Superior temporal gyrus (tissue), 1 donor: ENCODE results near the gene FDXACB1.

Source experiments
- DNase-seq: peaks from one replicate; pipeline ENCODE4 v3.0.0-alpha.2; 2016; ENCODE audit errors: extremely low spot score

FDXACB1 gene, protein sequence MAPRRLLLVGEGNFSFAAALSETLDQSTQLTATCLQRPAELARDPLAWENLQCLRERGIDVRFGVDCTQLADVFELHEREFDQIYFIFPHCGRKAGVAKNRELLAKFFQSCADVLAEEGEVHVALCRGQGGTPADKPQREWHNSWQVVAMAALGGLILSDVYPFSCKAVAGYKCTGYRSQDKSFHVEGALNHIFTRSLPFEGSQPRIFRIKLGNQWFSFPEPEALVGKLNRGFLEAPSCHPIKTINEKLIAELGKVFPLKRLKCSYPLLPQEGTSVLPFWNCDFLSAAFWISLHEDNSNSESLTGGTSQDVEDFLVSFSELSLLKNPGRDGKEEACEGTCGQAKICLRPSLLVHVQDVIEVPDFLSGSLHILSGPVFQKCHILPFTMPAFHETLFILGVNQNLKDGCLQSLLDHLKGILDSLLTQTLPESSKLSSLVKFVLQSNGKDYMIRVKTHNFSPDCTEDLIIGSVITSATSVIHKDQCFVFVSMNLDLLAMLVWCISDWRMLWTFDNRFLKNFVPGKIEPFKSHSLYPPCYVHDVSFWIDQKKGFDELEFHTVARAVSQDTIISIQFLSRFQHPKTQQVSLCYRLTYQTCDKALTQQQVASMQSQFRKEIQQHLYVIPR

DNA sequence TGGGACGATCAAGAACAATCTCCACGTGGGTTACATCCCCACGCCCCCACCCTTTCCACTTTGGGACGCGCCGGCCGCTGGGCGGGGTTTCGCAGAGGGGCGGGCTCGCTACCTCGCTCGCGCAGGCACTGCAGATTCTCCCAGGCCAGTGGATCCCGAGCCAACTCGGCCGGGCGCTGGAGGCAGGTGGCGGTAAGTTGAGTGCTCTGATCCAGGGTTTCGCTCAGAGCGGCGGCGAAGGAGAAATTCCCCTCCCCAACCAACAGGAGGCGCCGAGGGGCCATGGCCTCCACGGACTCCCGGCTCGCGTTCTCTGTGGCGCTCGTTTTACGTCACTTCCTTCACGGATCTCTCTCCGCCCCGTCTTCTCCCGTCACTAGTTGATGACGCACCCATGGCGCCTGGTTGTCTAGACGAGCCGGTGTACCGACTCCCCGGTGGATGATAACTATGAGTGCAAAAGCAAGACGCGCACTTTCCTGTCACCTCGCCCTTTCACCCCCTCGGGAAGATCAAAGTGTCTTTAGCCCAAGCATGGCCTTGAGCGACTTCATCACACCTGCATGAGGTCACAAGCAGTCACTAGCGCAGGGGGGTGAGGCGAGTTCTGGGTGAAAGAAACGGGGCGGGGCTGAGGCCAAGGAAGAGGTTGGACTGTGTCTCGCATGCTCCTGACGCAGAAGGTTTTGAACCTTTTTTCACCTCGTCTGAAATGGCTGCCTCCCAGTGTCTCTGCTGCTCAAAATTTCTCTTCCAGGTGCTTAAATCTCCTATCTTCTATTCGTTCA is at the start of gene FDXACB1, which contains the start of gene CFAP68:
Gene FDXACB1 (minus strand): TSS at position 317 of the 788 bp plus-strand sequence. CDS start 33 bp downstream, at position 284.
Gene CFAP68 (plus strand): TSS at position 693 of the 788 bp plus-strand sequence. CDS start 20 bp downstream, at position 713.
- peak; percentile 99 for DNase-seq

DNA sequence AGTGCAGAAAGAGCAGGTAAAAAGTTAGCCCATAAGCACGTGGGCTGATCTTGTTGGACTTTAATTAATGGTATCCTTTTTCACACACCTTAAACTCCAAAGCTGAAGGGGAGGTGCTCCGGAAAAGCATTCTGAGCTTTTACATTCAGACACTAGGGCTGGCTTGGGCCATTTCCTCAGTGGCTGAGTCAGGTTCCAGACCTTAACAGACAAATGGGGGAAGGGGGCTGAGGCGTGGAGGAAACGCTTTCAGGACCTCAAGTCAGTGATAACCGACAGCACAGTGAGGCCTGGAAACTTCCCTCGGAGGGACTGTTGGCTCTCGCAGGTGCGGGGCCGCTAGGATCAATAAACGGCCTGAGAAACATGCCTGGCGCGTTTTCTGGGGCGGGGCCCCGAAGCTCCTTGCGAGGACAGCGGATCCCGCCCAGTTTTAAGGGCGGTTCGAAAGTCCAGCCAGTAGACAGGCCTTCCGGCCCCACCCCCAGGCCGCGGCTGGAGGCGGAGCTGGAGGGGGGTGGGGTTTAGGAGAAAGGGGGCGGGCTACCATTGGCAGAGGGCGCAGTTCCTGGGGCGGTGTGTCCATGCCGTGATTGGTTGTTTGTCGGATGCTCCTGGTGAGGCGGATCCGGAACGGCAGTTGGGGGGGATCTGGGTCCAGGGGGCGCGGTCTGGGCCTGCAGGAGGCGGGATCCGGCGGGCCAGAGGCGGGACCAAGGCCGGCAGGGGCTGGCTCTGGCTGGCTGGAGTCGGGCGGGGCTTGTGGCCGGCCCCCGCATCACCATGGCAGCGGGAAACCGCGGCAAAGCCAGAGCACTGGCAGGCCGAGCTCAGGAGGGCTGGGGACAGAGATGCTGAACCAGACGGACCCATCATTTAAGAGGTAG is 47.8 kb upstream of the FDXACB1 start:
- DNase-seq, result peak; percentile 96

DNA sequence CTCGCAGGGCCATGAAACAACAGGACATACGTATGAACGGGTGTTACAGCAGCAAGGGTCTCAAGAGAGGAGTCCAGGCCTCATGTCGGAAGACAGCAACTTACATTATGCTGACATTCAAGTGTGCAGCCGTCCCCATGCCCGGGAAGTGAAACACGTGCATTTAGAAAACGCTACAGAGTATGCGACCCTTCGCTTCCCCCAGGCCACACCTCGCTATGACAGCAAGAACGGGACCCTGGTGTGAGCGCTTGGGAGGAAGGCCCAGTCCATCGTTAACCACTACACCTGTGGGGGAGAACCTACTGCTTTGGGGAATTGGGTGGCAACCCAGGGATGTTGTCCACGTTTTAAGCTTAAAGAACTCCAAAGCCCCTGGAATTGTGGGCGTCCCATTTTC is 47.0 kb upstream of the FDXACB1 start:
- peak; percentile 8 for DNase-seq

DNA sequence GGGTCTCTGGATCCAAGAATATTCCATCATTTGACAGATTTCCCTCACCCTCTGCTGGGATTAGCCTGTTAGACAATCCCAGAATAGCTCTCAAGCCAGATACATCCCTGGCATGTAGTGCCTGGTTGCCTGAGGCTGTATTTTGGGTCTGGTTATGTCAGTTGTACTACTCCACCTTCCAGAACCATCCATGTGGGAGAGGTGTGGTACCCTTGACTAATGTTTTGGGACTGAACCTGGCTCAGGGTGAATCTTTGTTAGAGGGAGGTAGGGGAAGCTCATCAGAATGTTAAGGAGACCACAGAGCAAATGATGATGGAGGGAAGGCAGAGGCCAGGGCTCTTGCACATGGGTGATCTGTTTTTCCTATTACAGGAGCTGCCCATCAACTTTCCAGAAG is 45.0 kb upstream of the FDXACB1 start:
- DNase-seq, result no peak

DNA sequence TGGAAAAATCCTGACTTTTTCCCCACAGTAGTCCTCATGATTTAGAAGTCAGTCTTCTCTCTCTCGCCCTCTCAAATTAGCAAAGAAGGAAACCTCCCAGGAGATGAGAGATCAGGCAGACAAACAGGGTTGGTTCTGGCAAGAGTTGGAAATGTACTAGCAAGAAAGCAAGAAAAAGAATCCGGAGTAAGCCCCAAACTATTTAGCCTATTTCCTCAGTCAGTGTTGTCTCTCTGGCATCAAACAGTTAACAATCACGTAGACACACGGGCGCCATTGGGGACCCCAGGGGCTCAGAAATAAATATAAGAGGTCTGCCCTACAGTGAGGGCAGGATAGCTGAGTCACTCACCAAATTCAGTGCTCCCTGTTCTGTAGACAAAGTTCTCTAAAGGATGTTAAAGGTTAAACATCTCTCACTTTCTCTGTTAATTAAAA is 44.4 kb upstream of the FDXACB1 start:
- DNase-seq, result peak; percentile 18

DNA sequence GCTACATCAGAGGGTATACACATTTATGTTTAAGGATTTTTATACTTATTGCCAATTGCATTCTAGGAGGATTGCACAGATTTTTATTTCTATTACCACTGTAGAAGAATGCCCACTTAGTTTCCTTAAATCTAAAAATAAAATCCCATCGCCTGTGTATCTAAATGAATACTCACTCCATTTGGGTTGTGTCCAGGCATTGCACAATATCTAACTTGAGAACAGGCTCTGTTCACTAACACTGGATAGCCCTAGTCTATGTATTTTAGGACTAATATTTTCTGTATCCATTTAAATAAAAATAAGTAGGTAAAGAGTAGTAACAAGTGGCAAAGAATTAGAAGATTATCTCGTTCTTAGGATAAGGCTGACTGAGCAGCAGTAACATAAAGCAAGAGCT is 43.8 kb upstream of the FDXACB1 start:
- DNase-seq, result peak; percentile 73

DNA sequence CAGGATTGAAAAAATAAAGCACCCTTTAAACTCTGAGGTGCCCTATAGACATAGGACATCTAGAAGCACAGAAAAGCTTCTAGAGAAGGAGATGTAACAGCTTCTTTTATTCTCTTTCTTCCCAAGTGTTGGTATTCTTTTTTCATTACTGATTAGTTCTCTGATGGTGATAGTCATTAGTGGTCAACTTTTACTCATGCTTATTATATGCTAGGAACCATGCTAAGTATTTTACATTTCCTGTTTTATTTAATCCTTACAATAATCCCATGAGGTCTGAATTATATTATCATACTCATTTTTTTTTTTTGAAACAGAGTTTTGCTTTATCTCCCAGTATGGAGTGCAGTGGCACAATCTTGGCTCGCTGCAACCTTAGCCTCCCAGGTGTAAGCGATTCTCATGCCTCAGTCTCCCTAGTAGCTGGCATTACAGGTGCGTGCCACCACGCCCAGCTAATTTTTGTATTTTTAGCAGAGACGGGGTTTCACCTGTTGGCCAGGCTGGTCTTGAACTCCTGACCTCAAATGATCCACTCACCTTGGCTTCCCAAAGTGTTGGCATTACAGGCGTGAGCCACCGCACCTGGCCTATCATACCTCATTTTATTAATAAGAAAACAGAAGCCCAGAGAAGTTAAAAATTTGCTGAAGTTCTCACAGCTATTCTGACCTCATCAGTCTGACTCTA is 42.7 kb upstream of the FDXACB1 start:
- peak; percentile 5 for DNase-seq

DNA sequence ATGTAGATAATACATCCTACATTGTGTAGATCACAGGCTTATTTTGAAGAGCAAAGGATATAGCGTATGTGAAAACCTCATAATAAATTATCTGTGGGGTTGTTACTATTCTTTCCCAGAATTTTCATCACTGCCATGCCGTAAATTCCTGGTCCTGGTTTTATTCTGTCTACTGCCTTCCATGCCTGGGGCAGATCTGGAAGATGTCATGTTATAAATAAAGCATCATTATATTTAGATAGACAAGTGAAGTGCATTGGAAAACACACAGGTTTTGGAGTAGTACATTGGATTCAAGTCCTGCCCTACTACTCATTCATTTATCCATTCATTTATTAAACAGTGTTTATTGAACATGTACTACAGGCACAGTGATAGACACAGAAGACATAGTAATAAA is 41.9 kb upstream of the FDXACB1 start:
- peak; percentile 4 for DNase-seq

DNA sequence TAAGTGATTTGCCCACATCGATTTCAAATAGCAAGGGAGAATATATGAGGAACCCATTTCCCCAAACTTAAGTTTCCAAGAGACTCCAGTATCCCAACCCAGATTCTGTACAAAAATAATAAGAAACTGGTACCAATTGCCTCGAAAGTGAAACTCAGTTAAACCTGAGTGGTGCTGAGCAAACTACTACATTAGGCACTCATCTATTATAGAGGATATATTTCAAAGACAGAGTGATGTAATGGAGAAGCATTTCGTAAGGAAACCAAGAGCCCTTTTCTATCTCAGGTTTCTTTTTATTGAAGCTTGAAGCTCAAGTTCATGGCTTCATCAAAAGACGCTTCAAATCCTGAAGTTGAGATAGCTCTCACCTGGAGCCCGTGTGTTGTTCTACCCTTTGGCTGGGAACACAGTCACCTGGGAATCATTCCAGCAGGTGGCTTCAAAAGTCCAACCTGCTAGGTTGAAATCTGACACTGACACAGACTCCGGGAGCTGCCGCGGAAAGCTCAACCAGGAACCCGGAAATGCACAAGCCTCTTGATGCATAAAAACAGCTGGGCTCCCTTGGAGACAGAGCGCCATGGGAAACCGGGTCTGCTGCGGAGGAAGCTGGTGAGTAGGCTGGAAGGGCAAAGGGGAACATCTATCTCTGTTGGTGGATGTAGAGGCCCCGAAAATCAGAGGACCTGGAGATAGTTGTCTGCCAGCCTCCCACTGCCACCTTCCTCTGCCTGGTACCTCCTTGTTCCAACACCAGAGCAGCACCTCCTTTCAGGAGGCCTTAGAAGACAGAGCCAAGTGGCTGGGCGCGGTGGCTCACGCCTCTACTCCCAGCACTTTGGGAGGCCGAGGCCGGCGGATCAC is 39.7 kb upstream of the FDXACB1 start, which contains the start of gene C11orf52:
Gene C11orf52 (plus strand): TSS at position 524 of the 867 bp plus-strand sequence. CDS start 60 bp downstream, at position 584.
- DNase-seq, result no peak

DNA sequence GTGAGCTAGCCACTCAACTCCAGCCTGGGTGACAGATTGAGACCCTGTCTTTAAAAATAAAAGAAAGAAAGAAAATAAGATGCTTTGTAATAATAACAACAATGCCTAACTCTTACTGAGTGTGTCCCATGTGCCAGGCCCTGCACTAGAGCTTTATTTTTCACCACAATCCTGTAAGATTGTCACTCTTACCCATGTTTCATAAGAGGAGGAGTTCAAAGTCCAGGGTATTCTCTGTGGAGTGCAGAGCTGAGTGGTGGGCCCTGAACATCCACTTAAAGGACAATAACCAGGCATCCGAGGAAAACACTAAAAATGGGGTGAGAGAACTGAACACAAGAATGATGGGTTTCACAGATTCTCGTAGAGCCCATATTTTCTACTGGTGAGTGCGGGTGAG is 38.8 kb upstream of the FDXACB1 start:
- DNase-seq, result no peak

DNA sequence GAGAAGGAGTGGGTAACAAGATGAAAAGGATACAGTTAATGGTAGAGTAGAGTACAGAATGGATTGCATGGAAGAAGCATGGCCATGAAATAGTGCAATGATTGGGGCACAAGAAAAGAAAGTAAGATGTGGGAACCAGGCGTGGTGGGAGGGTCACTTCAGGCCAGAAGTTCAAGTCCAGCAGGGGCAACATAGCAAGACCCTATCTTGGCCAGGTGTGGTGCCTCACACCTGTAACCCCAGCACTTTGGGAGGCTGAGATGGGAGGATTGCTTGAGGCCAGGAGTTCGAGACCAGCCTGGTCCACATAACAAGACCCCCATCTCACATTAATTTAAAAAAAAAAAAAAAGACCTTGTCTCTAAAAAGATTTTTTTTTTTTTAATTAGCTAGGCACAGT is 38.3 kb upstream of the FDXACB1 start:
- no peak for DNase-seq

DNA sequence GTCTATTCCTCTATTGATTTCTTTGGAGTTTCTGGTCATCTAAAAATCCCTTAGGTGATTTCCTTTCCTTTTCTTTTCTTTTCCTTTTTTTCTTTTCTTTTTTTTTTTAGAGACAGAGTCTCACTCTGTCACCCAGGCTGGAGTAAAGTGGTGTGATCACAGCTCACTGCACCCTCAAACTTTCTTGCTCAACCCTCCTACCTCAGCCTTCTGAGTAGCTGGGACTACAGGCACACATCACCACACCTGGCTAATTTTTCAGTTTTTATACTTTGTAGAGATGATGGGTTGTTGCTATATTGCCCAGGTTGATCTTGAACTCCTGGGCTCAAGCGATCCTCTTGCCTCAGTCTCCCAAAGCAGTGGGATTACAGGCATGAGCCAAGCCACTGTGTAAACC is 37.8 kb upstream of the FDXACB1 start:
- DNase-seq, result no peak

DNA sequence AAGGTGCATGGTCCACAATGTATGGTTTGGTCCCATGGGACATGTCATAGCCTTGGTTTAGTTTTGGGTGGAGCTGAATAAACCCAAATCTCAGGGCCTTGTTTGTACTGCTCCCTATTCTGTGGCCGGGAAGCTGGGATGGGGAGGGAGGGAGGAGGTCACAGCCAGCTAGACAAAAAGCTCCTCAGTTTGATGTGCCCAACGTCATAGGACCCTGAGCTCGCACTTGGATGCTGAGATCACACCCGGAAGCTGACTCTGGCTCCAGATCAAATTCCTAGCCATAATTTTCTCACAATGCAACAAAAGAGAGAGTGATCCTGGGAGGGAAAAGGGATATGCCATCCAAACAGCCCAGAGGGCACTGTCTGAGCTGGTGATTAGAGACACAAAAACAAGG is 35.0 kb upstream of the FDXACB1 start:
- DNase-seq, result peak; percentile 89

DNA sequence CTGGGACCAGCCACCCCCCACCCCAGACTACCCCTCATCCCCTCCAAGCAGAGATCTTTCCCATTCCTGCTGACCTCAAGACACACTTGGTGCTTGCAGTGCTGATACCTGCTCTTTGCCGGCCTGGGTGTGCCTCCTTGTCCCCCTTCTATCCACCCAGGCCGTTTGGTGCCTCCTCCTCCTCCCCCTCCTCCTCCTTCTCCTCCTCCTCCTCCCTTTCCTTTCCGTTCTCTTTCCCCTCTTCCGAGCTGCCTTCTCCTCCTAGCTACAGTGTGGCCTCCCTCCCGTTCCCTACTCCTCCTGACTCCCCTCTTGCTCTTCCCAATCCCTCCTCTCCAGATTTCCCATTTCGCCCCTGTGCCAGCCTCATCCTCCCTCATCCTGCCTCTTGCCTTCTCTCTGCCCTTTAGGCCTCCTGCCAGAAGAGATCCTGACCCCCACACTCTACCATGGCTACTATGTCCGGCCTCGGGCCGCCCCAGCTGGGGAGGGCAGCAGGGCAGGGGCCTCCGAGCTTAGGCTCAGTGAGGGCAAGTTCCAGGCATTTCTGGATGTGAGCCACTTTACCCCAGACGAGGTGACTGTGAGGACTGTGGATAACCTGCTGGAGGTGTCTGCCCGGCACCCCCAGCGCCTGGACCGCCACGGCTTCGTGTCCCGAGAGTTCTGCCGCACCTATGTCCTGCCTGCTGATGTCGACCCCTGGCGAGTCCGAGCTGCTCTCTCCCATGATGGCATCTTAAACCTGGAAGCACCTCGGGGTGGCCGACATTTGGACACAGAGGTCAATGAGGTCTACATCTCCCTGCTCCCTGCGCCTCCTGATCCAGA is 34.3 kb upstream of the FDXACB1 start:
- no peak for DNase-seq

DNA sequence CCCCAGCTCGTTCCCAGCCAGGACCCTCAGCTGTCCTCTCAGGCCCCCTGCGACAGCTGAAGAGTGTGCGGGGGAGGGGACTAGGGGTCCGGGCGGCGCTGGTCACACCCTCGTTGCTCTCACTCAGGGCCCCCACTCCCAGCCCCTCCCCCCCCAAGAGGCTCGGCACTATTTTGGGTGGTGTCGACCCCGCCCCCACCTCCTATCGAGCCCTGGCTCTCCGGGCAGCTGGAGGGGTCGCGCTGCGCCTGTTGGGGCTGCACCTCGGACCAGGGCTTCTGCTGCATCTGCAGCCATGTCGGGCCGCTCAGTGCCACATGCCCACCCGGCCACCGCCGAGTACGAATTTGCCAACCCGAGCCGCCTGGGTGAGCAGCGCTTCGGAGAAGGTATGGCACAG is 33.6 kb upstream of the FDXACB1 start, which contains the start of gene HSPB2:
Gene HSPB2 (plus strand): TSS at position 200 of the 400 bp plus-strand sequence. CDS start 96 bp downstream, at position 296.
- DNase-seq, result no peak

DNA sequence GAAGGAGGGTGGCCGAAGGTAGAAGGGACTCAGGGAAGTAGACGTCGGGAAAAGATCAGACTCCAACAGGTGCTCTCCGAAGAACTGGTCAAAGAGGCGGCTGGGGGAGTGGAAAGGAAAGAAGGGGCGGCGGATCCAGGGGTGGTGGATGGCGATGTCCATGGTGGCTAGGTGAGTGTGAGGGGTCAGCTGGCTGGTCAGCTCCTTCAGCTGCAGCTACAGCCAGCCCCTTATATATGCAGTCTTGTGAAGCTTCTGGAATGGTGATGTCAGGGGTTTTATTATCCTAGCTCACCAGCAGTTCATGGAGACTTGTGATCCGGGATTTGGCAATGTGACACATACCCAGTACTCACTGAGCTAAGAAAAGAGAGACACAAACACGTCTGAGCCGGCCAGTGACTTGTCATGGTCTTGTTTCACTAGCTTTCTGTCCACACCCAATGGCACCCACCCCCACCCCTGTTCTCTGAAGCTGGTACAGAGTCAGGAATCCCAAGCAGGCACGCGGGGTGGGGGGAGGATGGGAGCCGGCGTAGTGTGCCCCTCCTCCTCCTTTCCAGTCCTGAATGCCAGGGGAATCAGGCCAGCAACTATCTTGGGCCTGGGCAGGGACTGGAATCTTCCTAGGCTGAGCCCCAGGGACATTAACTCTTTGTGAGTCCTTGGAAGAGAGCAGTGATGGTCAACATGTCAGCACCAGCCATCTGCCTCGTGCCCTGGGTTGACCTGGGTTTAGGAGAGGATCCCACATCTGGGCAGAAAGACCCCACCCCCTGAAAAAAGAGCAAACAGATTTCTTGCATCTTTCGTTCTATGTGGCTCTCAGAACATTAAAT is 32.8 kb upstream of the FDXACB1 start, which contains the start of gene CRYAB:
Gene CRYAB (minus strand): TSS at position 208 of the 839 bp plus-strand sequence. CDS start 46 bp downstream, at position 162.
- peak; percentile 96 for DNase-seq
